Thoracic aorta (tissue), 2 donors: Measurements from ENCODE around the gene GABBR2. TPM values are rescaled to one million over a fixed set of nuclear protein-coding genes. Genes with fewer than 3 reads are reported as not detected.

Experiments
- ATAC-seq: fragments of 150-250 bp; one replicate; pipeline ENCODE4 v1.8.0; 2017; ENCODE audit warnings: low read depth; ENCODE audit not compliant: insufficient number of reproducible peaks, low FRiP score
- DNase-seq: peaks from one replicate; pipeline ENCODE4 v3.0.0-alpha.2; 2020; ENCODE audit warnings: low spot score
- H3K27ac ChIP-seq, 2 donors: fragments of 200-600 bp; sonication (generic); 1 replicate in 1 of 2; 2 replicates in 1 of 2; pipeline ENCODE4 v1.5.1; 2016; ENCODE audit warnings: mild to moderate bottlenecking in 2 of 2, moderate library complexity in 2 of 2
- H3K27me3 ChIP-seq: fragments of 200-600 bp; sonication (generic); replicated peaks from 2 replicates; pipeline ENCODE4 v1.6.0; 2016; ENCODE audit warnings: mild to moderate bottlenecking; ENCODE audit not compliant: insufficient read depth
- H3K36me3 ChIP-seq: fragments of 200-600 bp; sonication (generic); one replicate; pipeline ENCODE4 v1.5.1; 2016
- H3K4me1 ChIP-seq, 2 donors: fragments of 200-600 bp; sonication (generic); 1 replicate in 1 of 2; 2 replicates in 1 of 2; pipeline versions ENCODE4 v1.5.1 to v1.6.0; 2016; ENCODE audit warnings: low read depth in 2 of 2, mild to moderate bottlenecking in 1 of 2; ENCODE audit not compliant: control insufficient read depth in 1 of 2
- H3K4me3 ChIP-seq: fragments of 200-600 bp; sonication (generic); 2 replicates; pipeline ENCODE4 v1.5.1; 2016; ENCODE audit warnings: mild to moderate bottlenecking
- H3K9me3 ChIP-seq: fragments of 200-600 bp; sonication (generic); 2 replicates; pipeline ENCODE4 v1.5.1; 2016
- total RNA-seq, 2 donors: library from RNA; depleted of rRNA; stranded (reverse); fragments of >200 nt; gene quantifications; one replicate each; pipeline versions ENCODE4 v1.1.0 to v1.2.3, GENCODE V29; 2016
- TF ChIP-seq, protein P1 (sequence below): fragments of 200-600 bp; sonication (generic); IDR thresholded peaks from one replicate; pipeline ENCODE4 v1.5.1; 2019; ENCODE audit warnings: antibody characterized with exemption

GABBR2 gene
- total RNA-seq, 2 donors from 2014 or later = not detected

DNA sequence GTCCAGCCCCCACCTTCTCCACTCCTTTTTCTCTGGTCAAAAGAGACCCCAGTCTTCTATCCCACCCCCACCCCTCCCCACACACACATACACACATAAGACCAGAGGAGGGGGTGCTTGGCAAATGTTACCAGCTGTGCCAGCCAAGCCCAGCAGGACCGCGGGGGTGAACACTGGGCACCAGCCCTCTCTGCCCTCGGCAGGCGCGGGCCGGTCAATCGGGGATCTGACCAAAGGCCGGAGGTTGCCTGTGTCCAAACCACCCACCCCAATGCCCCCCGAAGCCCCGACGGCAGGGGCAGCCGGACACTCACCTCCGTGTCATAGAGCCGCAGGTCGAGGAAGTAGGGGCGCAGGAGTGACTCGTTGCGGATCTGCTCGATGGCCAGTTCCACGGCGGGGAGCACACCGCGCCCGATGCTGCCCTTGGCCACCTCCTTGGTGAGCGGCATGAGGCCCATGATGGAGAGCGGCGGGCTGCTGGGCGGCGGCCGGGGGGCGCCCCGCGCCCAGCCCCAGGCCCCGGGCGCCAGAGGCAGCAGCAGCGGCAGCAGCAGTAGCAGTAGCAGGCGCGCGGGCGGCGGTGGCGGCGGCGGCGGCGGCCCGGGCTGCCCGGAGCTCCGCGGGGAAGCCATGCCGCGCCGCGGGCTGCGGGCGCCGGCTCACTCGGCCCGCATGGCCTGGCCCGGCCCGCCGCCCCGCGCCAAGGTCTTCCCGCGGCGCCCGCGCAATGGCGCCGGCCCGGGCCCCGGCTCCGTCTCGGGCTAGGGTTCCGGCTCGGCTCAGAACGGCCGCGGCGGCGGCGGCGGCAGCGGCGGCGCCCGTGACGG is 417 bp downstream of the GABBR2 start:
- Histone ChIP-seq H3K4me3 (peak overlapping the region; percentile 48), H3K4me1 (peaks cover 0 to 19% of the 10 kb centered on the region in 2 donors), H3K27ac (no peak overlapping the region), H3K27me3 (no peaks in the 10 kb centered on the region), H3K9me3 (no peaks in the 10 kb centered on the region), H3K36me3 (no peaks in the 10 kb centered on the region)
- TF ChIP-seq, protein P1, sequence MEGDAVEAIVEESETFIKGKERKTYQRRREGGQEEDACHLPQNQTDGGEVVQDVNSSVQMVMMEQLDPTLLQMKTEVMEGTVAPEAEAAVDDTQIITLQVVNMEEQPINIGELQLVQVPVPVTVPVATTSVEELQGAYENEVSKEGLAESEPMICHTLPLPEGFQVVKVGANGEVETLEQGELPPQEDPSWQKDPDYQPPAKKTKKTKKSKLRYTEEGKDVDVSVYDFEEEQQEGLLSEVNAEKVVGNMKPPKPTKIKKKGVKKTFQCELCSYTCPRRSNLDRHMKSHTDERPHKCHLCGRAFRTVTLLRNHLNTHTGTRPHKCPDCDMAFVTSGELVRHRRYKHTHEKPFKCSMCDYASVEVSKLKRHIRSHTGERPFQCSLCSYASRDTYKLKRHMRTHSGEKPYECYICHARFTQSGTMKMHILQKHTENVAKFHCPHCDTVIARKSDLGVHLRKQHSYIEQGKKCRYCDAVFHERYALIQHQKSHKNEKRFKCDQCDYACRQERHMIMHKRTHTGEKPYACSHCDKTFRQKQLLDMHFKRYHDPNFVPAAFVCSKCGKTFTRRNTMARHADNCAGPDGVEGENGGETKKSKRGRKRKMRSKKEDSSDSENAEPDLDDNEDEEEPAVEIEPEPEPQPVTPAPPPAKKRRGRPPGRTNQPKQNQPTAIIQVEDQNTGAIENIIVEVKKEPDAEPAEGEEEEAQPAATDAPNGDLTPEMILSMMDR = no peak
- DNase-seq (no peak), ATAC-seq (no peak)

DNA sequence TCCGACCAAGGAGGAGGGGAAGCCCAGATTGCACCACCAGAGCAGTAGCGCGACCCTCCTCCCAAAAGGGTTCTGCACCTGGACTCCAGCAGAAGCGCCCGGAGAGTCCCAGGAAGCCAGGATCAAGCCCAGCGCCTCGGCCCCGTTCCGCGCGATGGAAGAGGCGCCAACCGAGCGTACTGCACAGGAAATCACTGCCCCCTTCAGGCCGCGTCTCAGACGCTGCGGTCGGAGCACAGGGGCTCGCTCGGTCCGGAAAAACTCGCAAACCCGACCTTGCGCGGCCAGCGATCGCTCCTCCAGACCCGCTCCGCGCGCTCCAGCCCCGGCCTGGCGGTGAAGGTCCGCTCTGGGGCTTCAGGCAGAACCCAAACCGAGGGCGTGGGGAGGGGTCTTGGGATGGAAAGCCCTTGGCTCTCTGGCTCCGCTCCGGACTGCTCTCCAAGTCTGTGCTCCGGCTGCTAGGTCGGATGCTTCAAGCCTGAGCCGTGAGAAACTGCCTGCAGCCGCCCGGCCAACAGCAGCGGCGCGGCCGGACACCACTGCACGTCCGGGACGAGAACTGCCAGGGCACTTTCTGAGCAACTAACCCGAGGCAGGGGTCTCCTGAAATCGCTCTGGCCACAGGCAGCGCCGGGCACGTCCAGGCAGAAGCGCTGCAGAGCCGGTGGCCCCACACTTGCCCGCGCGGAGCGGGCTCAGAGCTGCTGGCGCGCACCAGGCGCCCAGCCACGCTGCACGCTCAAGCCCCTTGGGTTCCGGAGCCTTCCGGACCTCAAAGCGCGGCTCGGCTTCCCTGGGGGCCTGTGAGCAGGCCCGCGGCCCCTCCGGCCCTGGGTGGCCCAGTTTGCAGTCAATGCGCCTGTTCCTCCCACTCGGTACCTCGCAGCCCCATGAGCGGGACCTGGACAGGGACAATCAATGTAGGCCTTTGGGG is 1.3 kb downstream of the GABBR2 start:
- Histone ChIP-seq H3K4me3 (no peak overlapping the region), H3K36me3 (no peaks in the 10 kb centered on the region), H3K9me3 (no peaks in the 10 kb centered on the region), H3K4me1 (peaks cover 0 to 19% of the 10 kb centered on the region in 2 donors), H3K27ac (no peak overlapping the region), H3K27me3 (no peaks in the 10 kb centered on the region)
- DNase-seq = no peak
- ATAC-seq = no peak
- TF ChIP-seq, protein P1 = no peak

DNA sequence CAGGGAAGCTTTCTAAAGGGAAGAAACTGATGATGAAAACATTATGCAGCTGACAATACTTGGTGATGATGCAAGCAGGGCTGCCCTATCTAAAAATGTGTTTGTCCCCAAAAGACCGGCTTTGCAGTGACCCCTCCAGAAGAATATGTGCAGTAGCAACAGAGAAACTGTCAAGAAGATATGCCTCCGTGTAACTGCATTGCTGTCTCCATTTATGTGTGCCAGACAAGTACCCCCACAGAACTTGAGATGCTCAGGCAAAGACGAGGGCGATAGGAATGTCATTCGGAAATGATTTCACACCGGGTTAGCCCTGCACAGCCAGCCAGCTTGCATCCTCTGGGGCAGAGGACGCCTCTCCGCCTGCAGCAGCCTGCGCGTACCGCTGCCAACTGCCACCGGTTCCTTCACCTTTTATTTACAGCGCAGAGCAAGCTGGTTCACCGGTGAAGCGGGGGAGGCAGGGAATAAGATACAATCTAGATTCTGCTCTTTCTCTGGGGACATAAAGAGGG is 2.0 kb downstream of the GABBR2 start:
- H3K36me3 ChIP-seq = no peaks in the 10 kb centered on the region
- DNase-seq (no peak), ATAC-seq (no peak)
- TF ChIP-seq, protein P1 = no peak
- H3K27ac ChIP-seq = no peak overlapping the region
- H3K4me3 ChIP-seq = no peak overlapping the region
- no peaks in the 10 kb centered on the region for H3K27me3 ChIP-seq
- no peaks in the 10 kb centered on the region for H3K9me3 ChIP-seq
- H3K4me1 ChIP-seq = peaks cover 0 to 19% of the 10 kb centered on the region in 2 donors

DNA sequence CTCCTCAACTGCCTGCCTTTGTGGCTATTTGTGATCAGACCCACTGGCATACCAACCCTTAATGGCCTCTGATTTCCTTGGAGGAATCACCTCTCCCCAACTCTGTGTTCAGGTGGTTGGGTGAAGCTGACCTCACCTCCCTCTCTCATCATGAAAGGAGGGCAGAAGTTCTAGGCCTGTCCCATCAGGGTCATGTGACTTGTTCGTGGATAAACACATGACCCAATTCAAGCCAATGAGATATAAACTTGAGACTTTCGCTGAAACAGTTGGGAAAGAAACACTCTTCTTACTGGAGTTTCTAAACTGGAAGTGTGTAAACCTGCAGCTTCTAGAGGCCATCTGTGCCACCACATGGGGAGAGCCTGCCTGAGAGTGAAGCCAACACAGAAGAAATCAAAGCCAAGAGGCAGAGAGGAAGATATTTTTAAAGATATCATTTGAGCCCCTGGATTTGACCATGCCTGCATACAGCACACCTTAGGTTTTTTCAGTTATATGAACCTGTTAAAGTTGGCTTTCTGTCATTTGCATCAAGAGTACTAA is 5.8 kb downstream of the GABBR2 start:
- Histone ChIP-seq H3K27me3 (no peaks in the 10 kb centered on the region), H3K27ac (no peak overlapping the region), H3K9me3 (no peaks in the 10 kb centered on the region), H3K36me3 (no peaks in the 10 kb centered on the region), H3K4me1 (peaks cover 0 to 10% of the 10 kb centered on the region in 2 donors), H3K4me3 (no peak overlapping the region)
- DNase-seq (no peak), ATAC-seq (no peak)
- TF ChIP-seq, protein P1 = no peak

DNA sequence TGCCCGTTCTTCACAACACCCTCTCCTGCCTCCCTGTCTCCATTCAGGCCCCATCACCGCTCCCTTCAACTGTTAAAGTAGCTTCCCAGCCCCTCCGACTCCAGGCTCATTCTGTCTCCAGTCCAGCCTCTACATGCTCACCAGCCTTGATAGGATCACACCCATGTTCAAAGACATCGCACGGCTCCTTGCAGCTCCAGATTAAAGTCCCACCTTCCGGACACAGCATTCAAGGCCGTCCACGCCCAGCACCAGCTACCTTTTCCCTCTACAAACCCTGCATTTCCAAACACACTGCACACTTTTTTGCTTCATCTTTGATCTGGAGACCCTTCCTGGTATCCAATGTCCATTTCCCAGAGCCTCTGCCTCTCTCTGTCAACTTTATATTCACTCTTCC is 6.4 kb downstream of the GABBR2 start:
- no peaks in the 10 kb centered on the region for H3K36me3 ChIP-seq

More for the DNA sequence above, 6.4 kb downstream of the GABBR2 start:
- ATAC-seq (no peak), DNase-seq (no peak)
- Histone ChIP-seq H3K4me3 (no peak overlapping the region), H3K9me3 (no peaks in the 10 kb centered on the region), H3K27me3 (no peaks in the 10 kb centered on the region), H3K4me1 (peaks cover 0 to 5% of the 10 kb centered on the region in 2 donors), H3K27ac (no peak overlapping the region)
- TF ChIP-seq, protein P1 = no peak
